22Rv1 (cell line): ENCODE measurements around the gene GTF2A1.

Experiments
- CTCF ChIP-seq: fragments of 450-650 bp; IDR thresholded peaks from 2 replicates; pipeline ENCODE4 v1.5.1; 2017; ENCODE audit warnings: mild to moderate bottlenecking
- ZFX ChIP-seq: fragments of 450-650 bp; IDR thresholded peaks from 2 replicates; pipeline ENCODE4 v1.6.1; 2017; ENCODE audit warnings: antibody characterized with exemption, borderline replicate concordance

GRCh38 chr14:81127785-81128184 lies 93.0 kb downstream of the GTF2A1 start:
- no peak for TF ChIP-seq CTCF
- no peak for TF ChIP-seq ZFX
